HepG2 (cell line): ENCODE measurements around the gene UBFD1. TPM values are rescaled to one million over a fixed set of nuclear protein-coding genes. Genes with fewer than 3 reads are reported as not detected.

Experiments used
- FOXK2 ChIP-seq: fragments of 450-650 bp; IDR thresholded peaks from 2 replicates; pipeline ENCODE4 v1.6.1; 2016
- FOXO1 ChIP-seq: sonication (generic); formaldehyde crosslinking; IDR thresholded peaks from 2 replicates; pipeline ENCODE4 v1.4.0; 2020; ENCODE audit warnings: missing genetic modification reagents
- GABPB1 ChIP-seq: IDR thresholded peaks from 2 replicates; pipeline ENCODE4 v1.6.1; 2016; ENCODE audit warnings: mild to moderate bottlenecking, missing genetic modification reagents, moderate library complexity, missing compliant biosample characterization
- HES4 ChIP-seq: sonication (generic); formaldehyde crosslinking; IDR thresholded peaks from 2 replicates; pipeline ENCODE4 v1.9.0; 2021; ENCODE audit warnings: mild to moderate bottlenecking, missing genetic modification reagents, borderline replicate concordance
- HNF4G ChIP-seq, 2 experiments: sonication (generic) in 1 of 2; formaldehyde crosslinking in 1 of 2; IDR thresholded peaks; 2 replicates each; pipeline versions ENCODE4 v1.4.0 to v1.6.1; 2011 to 2020; ENCODE audit warnings: borderline replicate concordance in 2 of 2, low read depth in 2 of 2, mild to moderate bottlenecking in 2 of 2, low read length in 1 of 2, missing genetic modification reagents in 1 of 2, moderate library complexity in 1 of 2
- KMT2A ChIP-seq: sonication (generic); formaldehyde crosslinking; IDR thresholded peaks from 2 replicates; pipeline ENCODE4 v1.4.0; 2020; ENCODE audit warnings: missing genetic modification reagents
- MATR3 ChIP-seq: sonication (generic); formaldehyde crosslinking; IDR thresholded peaks from 2 replicates; pipeline ENCODE4 v1.4.0; 2020; ENCODE audit warnings: missing genetic modification reagents
- RBAK ChIP-seq: sonication (generic); formaldehyde crosslinking; IDR thresholded peaks from 2 replicates; pipeline ENCODE4 v1.5.1; 2020; ENCODE audit warnings: mild to moderate bottlenecking, missing genetic modification reagents
- SKI ChIP-seq: fragments of 450-650 bp; IDR thresholded peaks from one replicate; pipeline ENCODE4 v1.6.1; 2018; ENCODE audit warnings: mild to moderate bottlenecking; ENCODE audit not compliant: partially characterized antibody
- SMARCC2 ChIP-seq: fragments of 450-650 bp; IDR thresholded peaks from 2 replicates; pipeline ENCODE4 v1.6.1; 2017; ENCODE audit warnings: antibody characterized with exemption, mild to moderate bottlenecking
- ZNF264 ChIP-seq: sonication (generic); formaldehyde crosslinking; IDR thresholded peaks from 2 replicates; pipeline ENCODE4 v1.4.0; 2020; ENCODE audit warnings: missing genetic modification reagents
- ZNF350 ChIP-seq: sonication (generic); formaldehyde crosslinking; IDR thresholded peaks from 2 replicates; pipeline ENCODE4 v1.4.0; 2020; ENCODE audit warnings: mild to moderate bottlenecking, low read depth, missing genetic modification reagents, borderline replicate concordance
- ZNF572 ChIP-seq: sonication (generic); formaldehyde crosslinking; IDR thresholded peaks from 2 replicates; pipeline ENCODE4 v1.5.1; 2020; ENCODE audit warnings: mild to moderate bottlenecking, missing genetic modification reagents
- ZNF614 ChIP-seq: IDR thresholded peaks from 2 replicates; pipeline ENCODE4 v1.6.1; 2018; ENCODE audit warnings: missing biosample characterization, missing genetic modification reagents, inconsistent platforms, borderline replicate concordance
- ZNF674 ChIP-seq: sonication (generic); formaldehyde crosslinking; IDR thresholded peaks from 2 replicates; pipeline ENCODE4 v1.5.0; 2020; ENCODE audit warnings: low read depth, mild to moderate bottlenecking, missing genetic modification reagents
- ZNF746 ChIP-seq: sonication (generic); formaldehyde crosslinking; IDR thresholded peaks from 2 replicates; pipeline ENCODE4 v1.8.0; 2022; ENCODE audit warnings: mild to moderate bottlenecking, missing genetic modification reagents
- polyA plus RNA-seq, 8 experiments: library from polyadenylated mRNA; depleted of rRNA in 3 of 8; stranded (reverse) in 7 of 8; unstranded in 1 of 8; fragments of >200 nt; fragmentation: Illumina TruSeq in 4 of 8; extraction: Trizol in 4 of 8; gene quantifications; 2 replicates each; pipeline versions ENCODE4 v1.2.1 to v1.2.3, GENCODE V29; 2011 to 2016; ENCODE audit warnings: low read depth in 4 of 8, missing spikeins in 1 of 8, mixed read lengths in 1 of 8; ENCODE audit not compliant: insufficient read depth in 1 of 8
- total RNA-seq, 5 experiments: library from RNA; depleted of rRNA; stranded (reverse); fragments of >200 nt; fragmentation: Illumina TruSeq; extraction: Trizol; gene quantifications; 2 replicates each; pipeline ENCODE4 v1.2.3, GENCODE V29; 2016; ENCODE audit warnings: low read depth in 1 of 5
- TF ChIP-seq, protein P1 (sequence below): sonication (generic); formaldehyde crosslinking; IDR thresholded peaks from 2 replicates; pipeline ENCODE4 v1.4.0; 2020; ENCODE audit warnings: low read depth, missing genetic modification reagents
- TF ChIP-seq, protein P2 (sequence below): sonication (generic); formaldehyde crosslinking; conservative IDR thresholded peaks from 2 replicates; pipeline ENCODE4 v1.8.1; 2023; ENCODE audit warnings: missing genetic modification reagents
- TF ChIP-seq, protein P3 (sequence below): sonication (generic); formaldehyde crosslinking; IDR thresholded peaks from 2 replicates; pipeline ENCODE4 v1.4.0; 2020; ENCODE audit warnings: missing genetic modification reagents
- TF ChIP-seq, protein P4 (sequence below): sonication (generic); formaldehyde crosslinking; IDR thresholded peaks from 2 replicates; pipeline ENCODE4 v1.5.1; 2020; ENCODE audit warnings: mild to moderate bottlenecking, missing genetic modification reagents, moderate library complexity
- TF ChIP-seq, protein P5 (sequence below): IDR thresholded peaks from 2 replicates; pipeline ENCODE4 v1.6.1; 2016; ENCODE audit warnings: missing genetic modification reagents, missing compliant biosample characterization

Gene UBFD1
- total and polyA plus RNA-seq, 2 of the 13 experiments (the other 11 are each of a cell fraction or from before 2014, with no cell fraction given), result 100 to 111 TPM

DNA sequence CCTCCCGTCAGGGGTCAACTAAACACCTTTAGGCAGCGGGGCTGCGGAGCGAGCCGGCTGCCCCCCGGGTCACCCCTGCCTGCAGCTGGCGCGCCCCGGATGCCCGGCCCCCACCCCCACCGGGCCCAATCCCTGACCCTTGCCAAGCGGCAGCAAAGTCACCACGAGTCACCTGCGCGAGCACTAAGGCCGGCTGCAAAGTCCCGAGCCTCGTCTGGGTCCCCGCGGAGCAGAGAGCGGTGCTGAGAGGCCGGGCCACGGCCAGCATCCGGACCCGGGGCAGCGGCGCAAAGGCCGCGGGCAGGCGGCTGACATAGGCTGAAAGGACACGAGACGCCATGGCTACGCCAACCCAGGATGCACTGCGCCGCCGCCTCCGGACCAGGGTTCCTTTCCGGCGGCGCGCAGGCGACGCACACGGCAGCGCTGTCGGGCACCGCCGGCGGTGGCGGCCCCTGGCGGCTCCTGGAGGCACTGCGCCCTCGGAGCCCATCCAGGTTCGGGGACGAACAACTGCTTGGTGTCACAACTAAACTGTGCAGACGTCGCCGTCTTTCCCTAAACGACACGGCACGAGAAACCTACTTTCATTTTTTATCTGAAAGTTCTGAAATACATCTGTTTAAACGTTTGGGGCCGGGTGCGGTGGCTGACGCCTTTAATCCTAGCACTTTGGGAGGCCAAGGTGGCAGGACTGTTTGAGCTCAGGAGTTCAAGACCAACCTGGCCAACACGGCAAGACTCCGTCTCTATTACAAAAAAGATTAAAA lies 38.6 kb downstream of the UBFD1 start, which contains the start of gene NDUFAB1 (continued):
- TF ChIP-seq, protein P1, sequence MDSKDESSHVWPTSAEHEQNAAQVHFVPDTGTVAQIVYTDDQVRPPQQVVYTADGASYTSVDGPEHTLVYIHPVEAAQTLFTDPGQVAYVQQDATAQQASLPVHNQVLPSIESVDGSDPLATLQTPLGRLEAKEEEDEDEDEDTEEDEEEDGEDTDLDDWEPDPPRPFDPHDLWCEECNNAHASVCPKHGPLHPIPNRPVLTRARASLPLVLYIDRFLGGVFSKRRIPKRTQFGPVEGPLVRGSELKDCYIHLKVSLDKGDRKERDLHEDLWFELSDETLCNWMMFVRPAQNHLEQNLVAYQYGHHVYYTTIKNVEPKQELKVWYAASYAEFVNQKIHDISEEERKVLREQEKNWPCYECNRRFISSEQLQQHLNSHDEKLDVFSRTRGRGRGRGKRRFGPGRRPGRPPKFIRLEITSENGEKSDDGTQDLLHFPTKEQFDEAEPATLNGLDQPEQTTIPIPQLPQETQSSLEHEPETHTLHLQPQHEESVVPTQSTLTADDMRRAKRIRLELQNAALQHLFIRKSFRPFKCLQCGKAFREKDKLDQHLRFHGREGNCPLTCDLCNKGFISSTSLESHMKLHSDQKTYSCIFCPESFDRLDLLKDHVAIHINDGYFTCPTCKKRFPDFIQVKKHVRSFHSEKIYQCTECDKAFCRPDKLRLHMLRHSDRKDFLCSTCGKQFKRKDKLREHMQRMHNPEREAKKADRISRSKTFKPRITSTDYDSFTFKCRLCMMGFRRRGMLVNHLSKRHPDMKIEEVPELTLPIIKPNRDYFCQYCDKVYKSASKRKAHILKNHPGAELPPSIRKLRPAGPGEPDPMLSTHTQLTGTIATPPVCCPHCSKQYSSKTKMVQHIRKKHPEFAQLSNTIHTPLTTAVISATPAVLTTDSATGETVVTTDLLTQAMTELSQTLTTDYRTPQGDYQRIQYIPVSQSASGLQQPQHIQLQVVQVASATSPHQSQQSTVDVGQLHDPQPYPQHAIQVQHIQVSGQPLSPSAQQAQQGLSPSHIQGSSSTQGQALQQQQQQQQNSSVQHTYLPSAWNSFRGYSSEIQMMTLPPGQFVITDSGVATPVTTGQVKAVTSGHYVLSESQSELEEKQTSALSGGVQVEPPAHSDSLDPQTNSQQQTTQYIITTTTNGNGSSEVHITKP, result no peak
- peak; percentile 98 for TF ChIP-seq ZNF614 (CRISPR knock-in tag)
- TF ChIP-seq FOXO1 (CRISPR knock-in tag), result peak; percentile 87
- TF ChIP-seq HES4 (CRISPR knock-in tag), result peak; percentile 79
- no peak; the same call in none of the 2 replicates for TF ChIP-seq ZNF264
- TF ChIP-seq FOXK2, result no peak
- TF ChIP-seq ZNF674 (CRISPR knock-in tag), result peak; percentile 89; the same call in 1 of the 2 replicates
- peak; percentile 98 for TF ChIP-seq GABPB1 (CRISPR knock-in tag)
- peak; percentile 99 for TF ChIP-seq KMT2A (CRISPR knock-in tag)
- TF ChIP-seq MATR3 (CRISPR knock-in tag), result no peak
- no peak for TF ChIP-seq SMARCC2
- TF ChIP-seq, protein P2, sequence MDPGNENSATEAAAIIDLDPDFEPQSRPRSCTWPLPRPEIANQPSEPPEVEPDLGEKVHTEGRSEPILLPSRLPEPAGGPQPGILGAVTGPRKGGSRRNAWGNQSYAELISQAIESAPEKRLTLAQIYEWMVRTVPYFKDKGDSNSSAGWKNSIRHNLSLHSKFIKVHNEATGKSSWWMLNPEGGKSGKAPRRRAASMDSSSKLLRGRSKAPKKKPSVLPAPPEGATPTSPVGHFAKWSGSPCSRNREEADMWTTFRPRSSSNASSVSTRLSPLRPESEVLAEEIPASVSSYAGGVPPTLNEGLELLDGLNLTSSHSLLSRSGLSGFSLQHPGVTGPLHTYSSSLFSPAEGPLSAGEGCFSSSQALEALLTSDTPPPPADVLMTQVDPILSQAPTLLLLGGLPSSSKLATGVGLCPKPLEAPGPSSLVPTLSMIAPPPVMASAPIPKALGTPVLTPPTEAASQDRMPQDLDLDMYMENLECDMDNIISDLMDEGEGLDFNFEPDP (CRISPR knock-in tag), result 0 out of 2 replicates have a peak, but pooled peaks have one; percentile 3
- TF ChIP-seq SKI, result peak; percentile 92
- TF ChIP-seq, protein P3, sequence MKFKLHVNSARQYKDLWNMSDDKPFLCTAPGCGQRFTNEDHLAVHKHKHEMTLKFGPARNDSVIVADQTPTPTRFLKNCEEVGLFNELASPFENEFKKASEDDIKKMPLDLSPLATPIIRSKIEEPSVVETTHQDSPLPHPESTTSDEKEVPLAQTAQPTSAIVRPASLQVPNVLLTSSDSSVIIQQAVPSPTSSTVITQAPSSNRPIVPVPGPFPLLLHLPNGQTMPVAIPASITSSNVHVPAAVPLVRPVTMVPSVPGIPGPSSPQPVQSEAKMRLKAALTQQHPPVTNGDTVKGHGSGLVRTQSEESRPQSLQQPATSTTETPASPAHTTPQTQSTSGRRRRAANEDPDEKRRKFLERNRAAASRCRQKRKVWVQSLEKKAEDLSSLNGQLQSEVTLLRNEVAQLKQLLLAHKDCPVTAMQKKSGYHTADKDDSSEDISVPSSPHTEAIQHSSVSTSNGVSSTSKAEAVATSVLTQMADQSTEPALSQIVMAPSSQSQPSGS (CRISPR knock-in tag), result peak; percentile 93
- peak; percentile 79 for TF ChIP-seq ZNF350 (CRISPR knock-in tag)
- TF ChIP-seq ZNF572 (CRISPR knock-in tag), result no peak
- TF ChIP-seq, protein P4, sequence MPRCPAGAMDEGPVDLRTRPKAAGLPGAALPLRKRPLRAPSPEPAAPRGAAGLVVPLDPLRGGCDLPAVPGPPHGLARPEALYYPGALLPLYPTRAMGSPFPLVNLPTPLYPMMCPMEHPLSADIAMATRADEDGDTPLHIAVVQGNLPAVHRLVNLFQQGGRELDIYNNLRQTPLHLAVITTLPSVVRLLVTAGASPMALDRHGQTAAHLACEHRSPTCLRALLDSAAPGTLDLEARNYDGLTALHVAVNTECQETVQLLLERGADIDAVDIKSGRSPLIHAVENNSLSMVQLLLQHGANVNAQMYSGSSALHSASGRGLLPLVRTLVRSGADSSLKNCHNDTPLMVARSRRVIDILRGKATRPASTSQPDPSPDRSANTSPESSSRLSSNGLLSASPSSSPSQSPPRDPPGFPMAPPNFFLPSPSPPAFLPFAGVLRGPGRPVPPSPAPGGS, result peak; percentile 93
- TF ChIP-seq RBAK, result no peak
- TF ChIP-seq, protein P5, sequence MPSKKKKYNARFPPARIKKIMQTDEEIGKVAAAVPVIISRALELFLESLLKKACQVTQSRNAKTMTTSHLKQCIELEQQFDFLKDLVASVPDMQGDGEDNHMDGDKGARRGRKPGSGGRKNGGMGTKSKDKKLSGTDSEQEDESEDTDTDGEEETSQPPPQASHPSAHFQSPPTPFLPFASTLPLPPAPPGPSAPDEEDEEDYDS (CRISPR knock-in tag), result peak; percentile 62
- TF ChIP-seq HNF4G (IDR thresholded peaks at IDR 0.05; ENCODE audit: borderline replicate concordance, low read depth, low read length), result peak; percentile 69
- peak; percentile 91 for TF ChIP-seq HNF4G (CRISPR knock-in tag; IDR thresholded peaks at IDR 0.05; ENCODE audit: borderline replicate concordance, low read depth)
- TF ChIP-seq ZNF746 (CRISPR knock-in tag), result 0 out of 2 replicates have a peak, but pooled peaks have one; percentile 81
